ENCODE results near the gene UBL7.

UBL7 gene

DNA sequence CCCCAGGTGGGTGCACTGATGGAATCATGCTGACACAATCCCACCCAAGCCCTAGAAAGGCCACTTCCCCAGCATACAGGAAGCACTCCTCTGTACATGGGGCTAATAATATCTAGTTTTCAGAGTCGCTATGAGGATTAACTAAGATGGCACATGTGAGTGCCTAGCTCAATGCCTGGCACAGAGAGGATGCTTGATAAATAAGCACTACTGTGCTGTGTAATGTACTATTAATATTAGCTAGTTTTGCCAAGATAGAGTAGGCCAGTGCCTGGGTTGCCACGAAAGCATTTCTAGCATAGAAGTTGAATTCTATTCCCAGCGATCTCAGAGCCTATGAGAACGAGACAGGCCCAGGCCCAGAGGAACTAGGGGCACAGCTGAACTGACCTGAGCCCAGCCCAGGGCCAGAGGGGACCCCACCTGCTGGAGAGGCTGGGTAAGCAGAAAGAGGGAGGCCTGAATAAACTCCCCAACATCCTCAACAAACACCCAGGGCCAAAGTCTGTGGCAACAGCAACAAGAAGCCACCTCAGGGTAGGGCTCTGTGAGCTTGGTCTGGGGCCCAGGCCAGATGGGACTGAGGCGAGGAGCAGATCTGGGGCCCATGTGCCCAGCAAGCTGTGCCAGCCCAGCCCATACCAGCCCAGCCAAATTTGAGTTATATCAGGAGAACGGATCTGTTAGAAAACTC, 19.6 kb downstream of the UBL7 start:
- TF ChIP-seq, protein P1, sequence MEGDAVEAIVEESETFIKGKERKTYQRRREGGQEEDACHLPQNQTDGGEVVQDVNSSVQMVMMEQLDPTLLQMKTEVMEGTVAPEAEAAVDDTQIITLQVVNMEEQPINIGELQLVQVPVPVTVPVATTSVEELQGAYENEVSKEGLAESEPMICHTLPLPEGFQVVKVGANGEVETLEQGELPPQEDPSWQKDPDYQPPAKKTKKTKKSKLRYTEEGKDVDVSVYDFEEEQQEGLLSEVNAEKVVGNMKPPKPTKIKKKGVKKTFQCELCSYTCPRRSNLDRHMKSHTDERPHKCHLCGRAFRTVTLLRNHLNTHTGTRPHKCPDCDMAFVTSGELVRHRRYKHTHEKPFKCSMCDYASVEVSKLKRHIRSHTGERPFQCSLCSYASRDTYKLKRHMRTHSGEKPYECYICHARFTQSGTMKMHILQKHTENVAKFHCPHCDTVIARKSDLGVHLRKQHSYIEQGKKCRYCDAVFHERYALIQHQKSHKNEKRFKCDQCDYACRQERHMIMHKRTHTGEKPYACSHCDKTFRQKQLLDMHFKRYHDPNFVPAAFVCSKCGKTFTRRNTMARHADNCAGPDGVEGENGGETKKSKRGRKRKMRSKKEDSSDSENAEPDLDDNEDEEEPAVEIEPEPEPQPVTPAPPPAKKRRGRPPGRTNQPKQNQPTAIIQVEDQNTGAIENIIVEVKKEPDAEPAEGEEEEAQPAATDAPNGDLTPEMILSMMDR (IDR thresholded peaks at IDR 0.05; ENCODE audit: control insufficient read depth, insufficient read depth, low read depth, low read length, missing control alignments) = no peak
- no peak overlapping the region for H3K4me3 ChIP-seq (ENCODE audit: control insufficient read depth, low read depth, low read length)
- DNase-seq (ENCODE audit: low read depth) = no peak

DNA sequence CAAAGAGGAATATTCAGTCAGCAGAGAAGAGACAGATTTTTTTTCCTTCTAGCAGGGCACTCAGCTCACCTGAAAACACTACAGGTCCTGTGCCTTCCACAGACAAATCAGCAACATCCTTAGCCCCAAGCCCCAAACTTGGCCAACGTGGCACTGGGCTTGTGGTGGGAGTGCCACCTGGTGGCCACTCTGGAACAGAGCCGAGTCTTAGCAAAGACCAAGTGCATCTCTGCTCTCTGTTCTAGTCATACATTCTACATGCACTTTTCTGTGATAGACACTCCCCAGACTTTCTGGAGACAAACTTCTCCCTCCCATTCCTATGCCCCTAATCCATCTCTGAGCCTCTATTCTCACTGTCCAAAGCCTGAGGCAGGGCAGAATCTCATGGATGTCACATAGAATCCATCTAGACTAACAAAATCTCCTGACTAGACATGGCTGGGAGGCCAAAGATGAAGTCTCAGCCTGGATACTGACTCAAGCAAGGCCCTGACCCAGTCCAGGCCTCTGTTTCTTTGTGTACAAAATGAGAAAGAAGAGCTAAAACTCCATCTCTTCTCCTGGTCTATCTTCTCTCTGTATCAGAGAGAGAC, 22.1 kb downstream of the UBL7 start:
- H3K4me3 ChIP-seq (ENCODE audit: control insufficient read depth, low read depth, low read length) = no peak overlapping the region
- TF ChIP-seq, protein P1 (IDR thresholded peaks at IDR 0.05; ENCODE audit: control insufficient read depth, insufficient read depth, low read depth, low read length, missing control alignments) = peak; percentile 93
- DNase-seq (ENCODE audit: low read depth) = peak; percentile 41

DNA sequence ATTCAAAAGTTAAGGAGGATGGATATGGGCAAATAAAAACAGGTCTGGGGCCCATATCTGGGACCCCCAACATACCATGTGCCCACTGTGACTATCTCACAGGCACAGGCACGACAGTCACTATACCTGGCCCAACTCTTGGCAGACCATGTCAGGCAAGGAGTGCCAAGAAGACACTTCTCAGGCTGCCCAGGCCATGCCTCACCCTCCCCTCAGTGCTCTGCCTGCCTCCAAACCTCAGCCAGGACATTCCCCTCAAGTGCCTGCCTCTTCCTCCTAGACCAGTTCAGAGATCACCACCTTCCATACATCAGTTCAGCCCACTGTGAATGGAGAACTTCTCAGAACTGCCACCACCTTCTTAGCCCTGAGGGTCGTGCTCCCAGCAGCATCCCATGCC, 22.8 kb downstream of the UBL7 start:
- H3K4me3 ChIP-seq (ENCODE audit: control insufficient read depth, low read depth, low read length) = no peak overlapping the region
- TF ChIP-seq, protein P1 (IDR thresholded peaks at IDR 0.05; ENCODE audit: control insufficient read depth, insufficient read depth, low read depth, low read length, missing control alignments) = no peak
- DNase-seq (ENCODE audit: low read depth) = no peak

- no peak for DNase-seq (ENCODE audit: low read depth)
- TF ChIP-seq, protein P1 (IDR thresholded peaks at IDR 0.05; ENCODE audit: control insufficient read depth, insufficient read depth, low read depth, low read length, missing control alignments) = no peak
- peak overlapping the region; percentile 77 for H3K4me3 ChIP-seq (ENCODE audit: control insufficient read depth, low read depth, low read length)
These were observed 26.5 kb downstream of the UBL7 start for GRCh38 chr15:74434263-74435136.

DNA sequence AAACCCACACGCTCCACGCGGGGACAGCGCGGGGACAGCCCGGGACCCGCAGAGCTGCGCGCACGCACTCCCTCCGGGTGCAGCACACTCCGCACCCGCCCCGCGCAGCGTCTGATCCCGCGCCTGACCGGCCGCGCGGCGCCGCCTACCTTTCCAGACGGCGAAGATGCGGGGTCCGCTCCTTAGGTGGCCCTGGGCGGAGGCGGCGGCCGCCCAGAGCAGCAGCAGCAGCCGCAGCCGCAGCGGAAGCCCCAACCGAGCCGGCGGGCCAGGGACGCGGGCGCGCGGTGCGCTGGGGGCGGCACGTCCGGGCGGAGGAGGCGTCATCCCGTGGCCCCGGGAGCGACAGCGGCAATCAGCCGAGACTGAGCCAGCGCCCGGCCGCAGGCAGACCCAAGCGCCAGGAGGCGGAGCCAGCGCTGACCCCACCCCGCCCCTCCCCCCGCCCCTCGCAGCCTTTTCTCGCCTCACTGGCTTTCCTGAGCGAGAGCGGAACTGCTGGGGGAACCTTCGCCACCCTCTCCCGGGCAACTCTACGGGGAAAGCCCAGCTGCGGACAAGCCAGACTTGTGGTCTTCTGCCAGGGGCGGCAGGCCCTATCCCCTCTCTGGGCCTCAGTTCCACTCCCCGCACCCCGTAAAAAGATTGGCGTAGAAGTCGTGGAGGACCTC, 27.2 kb downstream of the UBL7 start, which contains the start of gene SEMA7A:
Gene SEMA7A (minus strand): TSS at position 367 of the 671 bp plus-strand sequence. CDS start 40 bp downstream, at position 327.
- TF ChIP-seq, protein P1 (IDR thresholded peaks at IDR 0.05; ENCODE audit: control insufficient read depth, insufficient read depth, low read depth, low read length, missing control alignments) = no peak
- DNase-seq (ENCODE audit: low read depth) = no peak

DNA sequence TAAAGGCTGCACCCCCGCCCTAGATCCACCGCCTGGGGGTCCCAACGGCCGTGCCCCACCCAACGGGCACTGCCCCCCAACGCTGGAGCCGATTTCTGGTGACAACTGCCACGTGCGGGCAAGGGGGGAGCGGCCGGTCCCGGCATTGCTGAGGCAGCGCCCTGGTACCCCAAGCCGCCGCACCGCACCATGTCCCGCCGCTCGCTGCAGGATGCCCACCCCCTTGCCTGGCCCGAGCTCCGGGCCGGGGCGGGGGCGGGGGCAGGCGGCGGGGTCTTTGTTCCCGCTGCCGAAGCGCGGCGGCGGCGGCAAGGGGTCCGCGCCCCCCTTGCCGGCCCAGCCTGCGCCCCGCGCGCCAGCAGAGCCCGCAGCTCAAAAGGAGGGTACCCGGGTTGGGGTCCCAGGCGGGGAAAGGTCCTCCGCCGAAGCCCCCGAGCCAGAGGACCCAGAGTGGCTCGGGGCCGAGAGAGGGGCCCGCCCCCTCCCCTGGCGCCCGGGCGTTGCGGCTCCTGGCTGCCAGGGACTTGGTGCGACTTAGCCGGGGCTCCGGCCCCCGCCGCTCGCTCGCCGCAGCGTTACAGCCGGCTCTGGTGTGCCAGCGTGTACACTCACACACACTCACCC, 27.9 kb downstream of the UBL7 start:
- H3K4me3 ChIP-seq (ENCODE audit: control insufficient read depth, low read depth, low read length) = peak overlapping the region; percentile 77
- TF ChIP-seq, protein P1 (IDR thresholded peaks at IDR 0.05; ENCODE audit: control insufficient read depth, insufficient read depth, low read depth, low read length, missing control alignments) = no peak
- DNase-seq (ENCODE audit: low read depth) = no peak

More for the DNA sequence above, 27.2 kb downstream of the UBL7 start, which contains the start of gene SEMA7A:
- H3K4me3 ChIP-seq (ENCODE audit: control insufficient read depth, low read depth, low read length) = peak within 1 kb of the TSS; percentile 77
